LNCaP clone FGC (cell line): ENCODE data around the gene TTLL6.
A peak's percentile ranks its signal among the peaks of the same experiment; 100 is the strongest.

Experiments used
- DNase-seq: peaks from one replicate; pipeline ENCODE4 v3.0.0-alpha.2; 2011; ENCODE audit warnings: low read depth
- H3K4me3 ChIP-seq: 2 replicates; pipeline ENCODE4 v1.5.1; 2011; ENCODE audit warnings: mild to moderate bottlenecking, low read depth, low read length, control low read depth
- CTCF ChIP-seq: IDR thresholded peaks from 2 replicates; pipeline ENCODE4 v1.5.1; 2012; ENCODE audit warnings: mild to moderate bottlenecking; ENCODE audit not compliant: control insufficient read depth, insufficient read depth; ENCODE audit errors: extremely low read depth

Gene TTLL6

GRCh38 chr17:48737330-48738043 is 79.5 kb downstream of the TTLL6 start:
- no peak for DNase-seq
- no peak overlapping the region for H3K4me3 ChIP-seq
- no peak for TF ChIP-seq CTCF

GRCh38 chr17:48735062-48735351 is 82.0 kb downstream of the TTLL6 start:
- no peak for TF ChIP-seq CTCF
- DNase-seq: no peak
- H3K4me3 ChIP-seq: peak overlapping the region; percentile 56

GRCh38 chr17:48734333-48735061 is 82.5 kb downstream of the TTLL6 start:
- no peak for DNase-seq
- peak overlapping the region; percentile 56 for H3K4me3 ChIP-seq
- TF ChIP-seq CTCF: no peak

- no peak for TF ChIP-seq CTCF
- H3K4me3 ChIP-seq: peak overlapping the region; percentile 56
- DNase-seq: no peak
These were observed 83.2 kb downstream of the TTLL6 start for GRCh38 chr17:48733632-48734328.

- no peak for TF ChIP-seq CTCF
- DNase-seq: no peak
- H3K4me3 ChIP-seq: peak overlapping the region; percentile 56
These were observed 84.1 kb downstream of the TTLL6 start for GRCh38 chr17:48732688-48733629.

- no peak overlapping the region for H3K4me3 ChIP-seq
- DNase-seq: no peak
- no peak for TF ChIP-seq CTCF
These were observed 85.7 kb downstream of the TTLL6 start for GRCh38 chr17:48731355-48731754.
